CD4-positive, alpha-beta memory T cell (primary cell): Measurements from ENCODE around the gene TMPRSS7. TPM values are rescaled to one million over a fixed set of nuclear protein-coding genes. Genes with fewer than 3 reads are reported as not detected.
A peak's percentile ranks its signal among the peaks of the same experiment; 100 is the strongest.

Experiments used
- CTCF ChIA-PET: fragments of 350-600 bp; sonication (Branson Sonifier 250); formaldehyde crosslinking; loops from one replicate; lab custom pipeline; 2021; ENCODE audit warnings: inconsistent platforms; ENCODE audit not compliant: partially characterized antibody; lab: Charles Lee
- POLR2A ChIA-PET: fragments of 350-600 bp; sonication (Branson Sonifier 250); formaldehyde crosslinking; loops from one replicate; lab custom pipeline; 2021; ENCODE audit not compliant: partially characterized antibody; lab: Charles Lee
- DNase-seq, 5 donors: peaks; one replicate each; pipeline versions ENCODE4 v3.0.0 to v3.0.0-alpha.2; 2020 to 2022; ENCODE audit warnings: mixed read lengths in 1 of 5
- H3K27ac ChIP-seq: one replicate; pipeline ENCODE4 v1.7.0; 2013; ENCODE audit warnings: low read depth, low read length
- H3K27me3 ChIP-seq: 2 replicates; pipeline ENCODE4 v1.7.0; 2013; ENCODE audit warnings: mild to moderate bottlenecking, low read length, moderate library complexity; ENCODE audit not compliant: insufficient read depth
- H3K36me3 ChIP-seq: 2 replicates; pipeline ENCODE4 v1.7.0; 2013; ENCODE audit warnings: mild to moderate bottlenecking, low read length, moderate library complexity; ENCODE audit not compliant: insufficient read depth
- H3K4me1 ChIP-seq: 2 replicates; pipeline ENCODE4 v1.7.0; 2013; ENCODE audit warnings: mild to moderate bottlenecking, low read length, moderate library complexity; ENCODE audit not compliant: insufficient read depth
- H3K4me3 ChIP-seq, 2 donors: one replicate each; pipeline ENCODE4 v1.7.0; 2013; ENCODE audit warnings: low read length in 2 of 2, mild to moderate bottlenecking in 1 of 2
- H3K9me3 ChIP-seq, 2 donors: one replicate each; pipeline ENCODE4 v1.7.0; 2013; ENCODE audit warnings: low read length in 2 of 2, control low read depth in 1 of 2; ENCODE audit not compliant: control insufficient read depth in 1 of 2
- H3K27ac Mint-ChIP-seq, 7 donors: one replicate each; pipeline ENCODE4 v1.8.0; 2020 to 2021; ENCODE audit warnings: mixed read lengths in 7 of 7, mild to moderate bottlenecking in 6 of 7, inconsistent platforms in 3 of 7, moderate library complexity in 3 of 7
- H3K27me3 Mint-ChIP-seq, 2 donors: one replicate each; pipeline ENCODE4 v1.8.0; 2020 to 2021; ENCODE audit warnings: mixed read lengths in 2 of 2
- H3K36me3 Mint-ChIP-seq, 2 donors: one replicate each; pipeline ENCODE4 v1.8.0; 2020 to 2021; ENCODE audit warnings: mixed read lengths in 2 of 2, inconsistent platforms in 1 of 2, mild to moderate bottlenecking in 1 of 2
- H3K4me1 Mint-ChIP-seq, 4 donors: one replicate each; pipeline ENCODE4 v1.8.0; 2020 to 2021; ENCODE audit warnings: mixed read lengths in 4 of 4, mild to moderate bottlenecking in 1 of 4
- H3K4me3 Mint-ChIP-seq, 8 donors: one replicate each; pipeline ENCODE4 v1.8.0; 2020 to 2021; ENCODE audit warnings: mixed read lengths in 8 of 8, mild to moderate bottlenecking in 7 of 8, moderate library complexity in 6 of 8, inconsistent platforms in 3 of 8
- H3K9me3 Mint-ChIP-seq, 8 donors: one replicate each; pipeline ENCODE4 v1.8.0; 2020 to 2021; ENCODE audit warnings: mixed read lengths in 8 of 8, mild to moderate bottlenecking in 5 of 8, inconsistent platforms in 3 of 8, moderate library complexity in 1 of 8
- intact Hi-C: fragments of 100-400 bp; cut with micrococcal nuclease; formaldehyde crosslinking; loops from one replicate; pipeline ENCODE4 v1.15.1; 2023
- polyA plus RNA-seq, 2 donors: library from polyadenylated mRNA; unstranded; fragments of 300-500 nt; fragmentation: Illumina TruSeq; gene quantifications; one replicate each; pipeline ENCODE4 v1.2.3, GENCODE V29; 2021
- total RNA-seq, 2 experiments: library from RNA; stranded (reverse); gene quantifications; one replicate each; pipeline ENCODE4 v1.2.3, GENCODE V29; 2021

TMPRSS7 gene
- total and polyA plus RNA-seq, 4 experiments from 2014 or later, result 0.15 to 0.26 (median 0.26) TPM; not detected in 1

GRCh38 chr3:112004669-112005068 lies 29.9 kb upstream of the TMPRSS7 start:
- H3K9me3 ChIP-seq, result no peaks in the 10 kb centered on the region
- ChIA-PET POLR2A (no interaction called here), CTCF (interaction anchor here (0.6 to 9.2 kb wide), 4 partner anchors 9 to 37 kb away, joined by 3 to 75 read pairs (median 36); no protein-coding TSS in a partner anchor)
- peaks cover 23% of the 10 kb centered on the region for H3K4me1 ChIP-seq
- no peaks in the 10 kb centered on the region for H3K36me3 Mint-ChIP-seq
- H3K4me1 Mint-ChIP-seq, result peaks cover 25 to 34% (median 28%) of the 10 kb centered on the region in 4 donors
- H3K36me3 ChIP-seq, result no peaks in the 10 kb centered on the region
- no peaks in the 10 kb centered on the region for H3K9me3 Mint-ChIP-seq
- no peak overlapping the region for H3K27ac ChIP-seq
- no peak overlapping the region for H3K27ac Mint-ChIP-seq
- no peaks in the 10 kb centered on the region for H3K27me3 ChIP-seq
- DNase-seq, result no peak
- no peaks in the 10 kb centered on the region for H3K27me3 Mint-ChIP-seq
- H3K4me3 Mint-ChIP-seq, result no peak overlapping the region
- intact Hi-C loops, result no loop called here
- H3K4me3 ChIP-seq, result no peak overlapping the region

GRCh38 chr3:112005091-112005672 lies 29.4 kb upstream of the TMPRSS7 start:
- DNase-seq, result no peak
- Histone ChIP-seq H3K9me3 (no peaks in the 10 kb centered on the region), H3K27ac (no peak overlapping the region), H3K4me1 (peaks cover 23% of the 10 kb centered on the region), H3K27me3 (no peaks in the 10 kb centered on the region), H3K4me3 (no peak overlapping the region), H3K36me3 (no peaks in the 10 kb centered on the region)
- Mint-ChIP-seq H3K9me3 (no peaks in the 10 kb centered on the region), H3K36me3 (no peaks in the 10 kb centered on the region), H3K4me1 (peaks cover 25 to 34% (median 28%) of the 10 kb centered on the region in 4 donors), H3K27ac (peak overlapping the region in 1 of 7 donors; percentile 62), H3K27me3 (no peaks in the 10 kb centered on the region), H3K4me3 (no peak overlapping the region)
- CTCF ChIA-PET, result interaction anchor here (0.9 to 9.2 kb wide), 2 partner anchors 8 to 13 kb away, joined by 4 to 75 read pairs; no protein-coding TSS in a partner anchor
- intact Hi-C loops, result no loop called here
- POLR2A ChIA-PET, result no interaction called here

GRCh38 chr3:112007633-112008032 lies 26.9 kb upstream of the TMPRSS7 start:
- H3K27ac Mint-ChIP-seq, result peak overlapping the region in 1 of 7 donors; percentile 58
- Histone ChIP-seq H3K36me3 (no peaks in the 10 kb centered on the region), H3K27ac (no peak overlapping the region), H3K4me1 (peaks cover 13% of the 10 kb centered on the region), H3K9me3 (no peaks in the 10 kb centered on the region), H3K4me3 (no peak overlapping the region), H3K27me3 (no peaks in the 10 kb centered on the region)
- no peak overlapping the region for H3K4me3 Mint-ChIP-seq
- no peaks in the 10 kb centered on the region for H3K36me3 Mint-ChIP-seq
- intact Hi-C loops, result no loop called here
- peaks cover 16 to 20% (median 18%) of the 10 kb centered on the region in 4 donors for H3K4me1 Mint-ChIP-seq
- ChIA-PET POLR2A (no interaction called here), CTCF (interaction anchor here (0.6 to 3.1 kb wide), 6 partner anchors 10 to 545 kb away, joined by 4 to 25 read pairs (median 5); partner anchors contain the start of gene ABHD10)
- no peaks in the 10 kb centered on the region for H3K27me3 Mint-ChIP-seq
- H3K9me3 Mint-ChIP-seq, result no peaks in the 10 kb centered on the region
- DNase-seq, result no peak

GRCh38 chr3:112009670-112010069 lies 24.9 kb upstream of the TMPRSS7 start:
- intact Hi-C loops, result no loop called here
- CTCF ChIA-PET, result interaction anchor here (8.2 kb wide), 1 partner anchor 19 kb away, joined by 207 read pairs; no protein-coding TSS in a partner anchor

GRCh38 chr3:112010636-112011035 lies 23.9 kb upstream of the TMPRSS7 start:
- Mint-ChIP-seq H3K4me1 (peaks cover 5 to 12% (median 8%) of the 10 kb centered on the region in 4 donors), H3K4me3 (no peak overlapping the region), H3K27me3 (no peaks in the 10 kb centered on the region), H3K36me3 (no peaks in the 10 kb centered on the region), H3K9me3 (no peaks in the 10 kb centered on the region), H3K27ac (no peak overlapping the region)
- ChIA-PET POLR2A (no interaction called here), CTCF (interaction anchor here (1.0 to 8.2 kb wide), 3 partner anchors 20 to 293 kb away, joined by 3 to 207 read pairs (median 138); no protein-coding TSS in a partner anchor)
- intact Hi-C loops, result no loop called here
- Histone ChIP-seq H3K36me3 (no peaks in the 10 kb centered on the region), H3K4me3 (no peak overlapping the region), H3K27me3 (no peaks in the 10 kb centered on the region), H3K4me1 (peaks cover 4% of the 10 kb centered on the region), H3K9me3 (no peaks in the 10 kb centered on the region), H3K27ac (no peak overlapping the region)
- DNase-seq, result no peak

More at GRCh38 chr3:112009670-112010069, 24.9 kb upstream of the TMPRSS7 start:
- H3K27me3 ChIP-seq, result no peaks in the 10 kb centered on the region
- no peak overlapping the region for H3K27ac ChIP-seq
- peaks cover 4% of the 10 kb centered on the region for H3K4me1 ChIP-seq
- no peaks in the 10 kb centered on the region for H3K27me3 Mint-ChIP-seq
- H3K9me3 Mint-ChIP-seq, result no peaks in the 10 kb centered on the region
- DNase-seq, result no peak
- H3K36me3 Mint-ChIP-seq, result no peaks in the 10 kb centered on the region
- POLR2A ChIA-PET, result no interaction called here
- no peak overlapping the region for H3K4me3 ChIP-seq
- no peak overlapping the region for H3K27ac Mint-ChIP-seq
- H3K36me3 ChIP-seq, result no peaks in the 10 kb centered on the region
- no peak overlapping the region for H3K4me3 Mint-ChIP-seq
- H3K4me1 Mint-ChIP-seq, result peaks cover 5 to 12% (median 8%) of the 10 kb centered on the region in 4 donors
- no peaks in the 10 kb centered on the region for H3K9me3 ChIP-seq

- peaks cover 4% of the 10 kb centered on the region for H3K4me1 ChIP-seq
- CTCF ChIA-PET, result interaction anchor here (1.0 to 8.2 kb wide), 5 partner anchors 11 to 294 kb away, joined by 3 to 207 read pairs (median 75); partner anchors contain the start of gene TAGLN3
- H3K4me3 Mint-ChIP-seq, result no peak overlapping the region
- intact Hi-C loops, result no loop called here
- no peak overlapping the region for H3K4me3 ChIP-seq
- no peaks in the 10 kb centered on the region for H3K9me3 Mint-ChIP-seq
- no peaks in the 10 kb centered on the region for H3K9me3 ChIP-seq
- no peaks in the 10 kb centered on the region for H3K36me3 Mint-ChIP-seq
- no peak for DNase-seq
- no peaks in the 10 kb centered on the region for H3K27me3 ChIP-seq
- H3K36me3 ChIP-seq, result no peaks in the 10 kb centered on the region
- no peak overlapping the region for H3K27ac ChIP-seq
- POLR2A ChIA-PET, result no interaction called here
- no peaks in the 10 kb centered on the region for H3K27me3 Mint-ChIP-seq
- H3K4me1 Mint-ChIP-seq, result peaks cover 5 to 12% (median 8%) of the 10 kb centered on the region in 4 donors
- H3K27ac Mint-ChIP-seq, result no peak overlapping the region
These were observed 23.1 kb upstream of the TMPRSS7 start for GRCh38 chr3:112011376-112011940.
